ENCODE data around the gene NOP16.
A peak's percentile ranks its signal among the peaks of the same experiment; 100 is the strongest.

The NOP16 gene

GRCh38 chr5:176342766-176343458 lies 45.5 kb downstream of the NOP16 start:
- peak; percentile 47; the same call in 1 of the 2 replicates for TF ChIP-seq SP7 (tag by site-specific recombination; IDR thresholded peaks at IDR 0.05)
- peak; percentile 87 for TF ChIP-seq ZNF664 (tag by site-specific recombination; IDR thresholded peaks at IDR 0.05)
- no peak for TF ChIP-seq ZNF610 (tag by site-specific recombination; IDR thresholded peaks at IDR 0.05; ENCODE audit: borderline replicate concordance)
- TF ChIP-seq PRDM6 (tag by site-specific recombination; IDR thresholded peaks at IDR 0.05) = peak; percentile 83
- CTCF ChIA-PET = interaction anchor here (0.6 to 0.7 kb wide), 2 partner anchors 45 to 105 kb away, joined by 3 read pairs; no protein-coding TSS in a partner anchor
- Histone ChIP-seq H3K27ac (ENCODE audit: extremely low read depth, low read depth, low read length) (no peak overlapping the region), H3K4me3 (ENCODE audit: low read depth, low read length) (no peak overlapping the region), H3K4me1 (ENCODE audit: control insufficient read depth, insufficient read depth, low read length) (no peaks in the 10 kb centered on the region), H3K36me3 (ENCODE audit: control insufficient read depth in 2 of 2, insufficient read depth in 1 of 2, low read length in 2 of 2) (peaks cover 35 to 75% of the 10 kb centered on the region in 2 experiments), H3K9me3 (ENCODE audit: control insufficient read depth, insufficient read depth, low read depth, low read length) (no peaks in the 10 kb centered on the region)
- POLR2A ChIA-PET = no interaction called here

- peaks cover 38 to 75% of the 10 kb centered on the region in 2 experiments for H3K36me3 ChIP-seq (ENCODE audit: control insufficient read depth in 2 of 2, insufficient read depth in 1 of 2, low read length in 2 of 2)
- POLR2A ChIA-PET = no interaction called here
- H3K4me3 ChIP-seq (ENCODE audit: low read depth, low read length) = no peak overlapping the region
- TF ChIP-seq ZNF449 (tag by site-specific recombination; IDR thresholded peaks at IDR 0.05) (no peak), ZNF48 (tag by site-specific recombination; IDR thresholded peaks at IDR 0.05) (no peak), ZNF518A (tag by site-specific recombination; conservative IDR thresholded peaks at IDR 0.05; ENCODE audit: low read depth) (no peak), ZNF2 (tag by site-specific recombination; IDR thresholded peaks at IDR 0.05) (no peak), ZBTB48 (tag by site-specific recombination; IDR thresholded peaks at IDR 0.05) (no peak), ZSCAN18 (tag by site-specific recombination; IDR thresholded peaks at IDR 0.05) (no peak), MYNN (tag by site-specific recombination; IDR thresholded peaks at IDR 0.05; ENCODE audit: borderline replicate concordance) (no peak)
- no peaks in the 10 kb centered on the region for H3K9me3 ChIP-seq (ENCODE audit: control insufficient read depth, insufficient read depth, low read depth, low read length)
- H3K4me1 ChIP-seq (ENCODE audit: control insufficient read depth, insufficient read depth, low read length) = no peaks in the 10 kb centered on the region
- H3K27ac ChIP-seq (ENCODE audit: extremely low read depth, low read depth, low read length) = no peak overlapping the region
- CTCF ChIA-PET = interaction anchor here (0.6 to 0.7 kb wide), 2 partner anchors 45 to 106 kb away, joined by 3 read pairs; no protein-coding TSS in a partner anchor
Observed at GRCh38 chr5:176342158-176342483, 46.3 kb downstream of the NOP16 start.

Data from HEK293 (cell line).